Large intestine (tissue), 3 donors: ENCODE results near the gene PBX1. TPM values are rescaled to one million over a fixed set of nuclear protein-coding genes. Genes with fewer than 3 reads are reported as not detected.

Experiments used
- DNase-seq, 2 donors: peaks; one replicate each; pipeline versions ENCODE4 v3.0.0 to v3.0.0-alpha.2; 2013
- H3K27ac ChIP-seq: one replicate; pipeline ENCODE4 v1.5.1; 2013; ENCODE audit warnings: low read length
- H3K27me3 ChIP-seq: 2 replicates; pipeline ENCODE4 v1.6.1; 2013; ENCODE audit warnings: low read length; ENCODE audit not compliant: control insufficient read depth, insufficient read depth
- H3K36me3 ChIP-seq: 2 replicates; pipeline ENCODE4 v1.6.1; 2013; ENCODE audit warnings: low read length; ENCODE audit not compliant: control insufficient read depth, insufficient read depth
- H3K4me1 ChIP-seq: one replicate; pipeline ENCODE4 v1.6.1; 2013; ENCODE audit warnings: low read length; ENCODE audit not compliant: control insufficient read depth, insufficient read depth
- H3K4me3 ChIP-seq: one replicate; pipeline ENCODE4 v1.5.1; 2013; ENCODE audit warnings: low read length
- H3K9me3 ChIP-seq: one replicate; pipeline ENCODE4 v1.6.1; 2013; ENCODE audit warnings: mild to moderate bottlenecking, low read depth, low read length, moderate library complexity; ENCODE audit not compliant: control insufficient read depth
- WGBS: methylation state at CpG from one replicate; pipeline ENCODE4 v1.1.5; 2013; ENCODE audit warnings: low lambda C conversion rate; ENCODE audit not compliant: insufficient coverage; 5-methylcytosine and 5-hydroxymethylcytosine counted together
- polyA plus RNA-seq: library from polyadenylated mRNA; unstranded; fragments of 120-200 nt; gene quantifications from one replicate; pipeline ENCODE4 v1.2.1, GENCODE V29; 2013

PBX1 gene
- polyA plus RNA-seq, 1 donor, result 60.8 TPM

DNA sequence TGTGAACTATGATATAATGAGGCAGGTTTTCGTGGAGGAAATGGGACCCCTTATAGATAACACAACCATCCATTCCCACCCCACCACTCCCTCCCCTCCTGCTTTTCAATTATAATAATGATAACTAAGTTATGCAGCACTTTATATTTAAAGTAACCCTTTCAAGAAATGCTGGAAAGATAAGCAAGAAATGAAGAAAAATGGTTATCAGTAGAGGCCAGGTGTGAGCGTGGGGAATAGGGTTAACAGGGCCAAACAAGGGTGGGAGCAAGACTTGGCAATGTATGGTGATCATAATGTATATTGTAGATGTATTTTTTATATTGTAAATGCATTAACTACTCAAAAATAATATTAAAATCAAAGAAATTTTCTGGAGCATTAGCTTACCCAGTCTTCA is 133.4 kb downstream of the PBX1 start:
- H3K9me3 ChIP-seq, result no peaks in the 10 kb centered on the region
- no peaks in the 10 kb centered on the region for H3K27me3 ChIP-seq
- H3K4me1 ChIP-seq, result peaks cover 6% of the 10 kb centered on the region

DNA sequence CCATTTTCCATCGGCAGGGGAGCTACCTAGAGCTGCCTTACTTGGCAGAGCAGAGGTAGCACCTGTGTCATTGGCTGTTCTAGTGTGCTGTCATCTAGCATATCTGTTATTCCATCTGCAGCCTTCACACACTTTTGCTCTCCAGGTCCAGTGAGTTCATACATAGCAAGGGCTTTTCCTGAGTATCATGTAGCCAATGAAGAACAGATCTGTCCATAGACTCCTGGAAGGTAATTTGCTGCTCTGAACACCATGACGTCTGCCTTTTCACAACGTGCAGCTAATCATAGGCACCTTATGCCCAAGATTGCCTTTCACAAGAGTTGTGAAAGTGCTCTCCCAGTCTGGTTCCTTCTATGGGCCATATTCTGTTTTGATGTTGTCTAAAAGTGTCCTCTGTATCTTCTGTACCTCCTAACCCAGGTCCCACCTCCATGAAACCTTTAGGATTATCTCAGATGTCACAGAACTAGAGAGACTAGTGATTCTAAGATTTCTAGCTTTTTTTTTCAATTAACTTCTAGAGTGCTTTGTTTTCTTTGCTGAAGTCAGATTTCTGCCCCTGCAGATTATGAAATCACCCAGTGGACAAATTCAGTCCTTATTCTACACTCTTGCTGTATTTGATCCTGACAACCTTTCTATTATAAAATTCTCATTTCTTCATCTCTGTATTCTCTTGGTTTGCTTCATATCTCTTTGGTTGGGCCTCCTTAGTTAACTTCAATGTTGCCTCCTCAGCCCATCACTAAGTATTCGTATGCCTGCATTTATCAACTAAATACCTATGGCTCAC is 134.8 kb downstream of the PBX1 start:
- Histone ChIP-seq H3K4me3 (no peak overlapping the region), H3K4me1 (peaks cover 4% of the 10 kb centered on the region), H3K27me3 (no peaks in the 10 kb centered on the region), H3K36me3 (no peaks in the 10 kb centered on the region), H3K27ac (no peak overlapping the region), H3K9me3 (no peaks in the 10 kb centered on the region)
- DNase-seq, result no peak
- WGBS, result no CpG with 5 or more reads among the region's 4 CpGs

More for the DNA sequence above, 133.4 kb downstream of the PBX1 start:
- Histone ChIP-seq H3K36me3 (no peaks in the 10 kb centered on the region), H3K27ac (no peak overlapping the region), H3K4me3 (no peak overlapping the region)
- no peak for DNase-seq
- 83% methylated on average over 1 of the region's 2 CpGs for WGBS

GRCh38 chr1:164694505-164694904 is 135.5 kb downstream of the PBX1 start:
- H3K4me1 ChIP-seq, result peaks cover 4% of the 10 kb centered on the region
- DNase-seq, result no peak

DNA sequence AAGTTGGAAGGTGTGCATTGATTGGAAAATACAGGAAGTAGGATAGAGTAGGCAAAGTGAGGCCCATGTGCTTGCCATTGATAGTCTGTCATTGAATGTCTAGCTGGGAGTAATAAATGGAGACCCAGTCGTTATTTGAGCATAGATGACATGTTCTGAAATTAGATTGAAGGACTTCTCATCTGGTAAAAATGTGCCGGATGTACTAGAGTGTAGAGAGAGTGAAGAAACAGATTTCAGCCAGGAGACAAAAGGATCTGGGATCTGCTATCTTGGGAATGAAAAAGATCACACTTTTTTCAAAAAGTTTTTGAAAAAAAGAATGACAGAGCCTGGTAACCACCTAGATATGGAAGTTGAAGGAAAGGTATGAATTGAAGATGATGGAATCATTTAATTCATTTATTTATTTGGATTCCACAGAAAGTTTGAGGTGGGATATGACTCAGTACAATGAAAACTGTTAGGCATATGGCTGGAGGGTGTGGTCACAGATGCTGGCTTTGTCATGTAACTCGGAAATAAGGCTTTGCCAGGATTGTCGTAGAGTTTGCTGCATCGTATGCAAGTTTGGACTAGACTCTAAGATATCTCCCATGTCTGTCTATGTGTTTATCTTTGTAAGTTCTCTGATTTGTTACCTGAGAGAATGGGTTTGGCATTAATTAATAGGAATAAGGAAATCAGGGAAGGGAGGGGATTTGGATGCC is 137.1 kb downstream of the PBX1 start:
- H3K27ac ChIP-seq, result no peak overlapping the region

More at GRCh38 chr1:164694505-164694904, 135.5 kb downstream of the PBX1 start:
- WGBS, result no CpG with 5 or more reads among the region's 2 CpGs
- H3K36me3 ChIP-seq, result no peaks in the 10 kb centered on the region
- no peaks in the 10 kb centered on the region for H3K27me3 ChIP-seq
- H3K27ac ChIP-seq, result no peak overlapping the region
- no peak overlapping the region for H3K4me3 ChIP-seq
- no peaks in the 10 kb centered on the region for H3K9me3 ChIP-seq

DNA sequence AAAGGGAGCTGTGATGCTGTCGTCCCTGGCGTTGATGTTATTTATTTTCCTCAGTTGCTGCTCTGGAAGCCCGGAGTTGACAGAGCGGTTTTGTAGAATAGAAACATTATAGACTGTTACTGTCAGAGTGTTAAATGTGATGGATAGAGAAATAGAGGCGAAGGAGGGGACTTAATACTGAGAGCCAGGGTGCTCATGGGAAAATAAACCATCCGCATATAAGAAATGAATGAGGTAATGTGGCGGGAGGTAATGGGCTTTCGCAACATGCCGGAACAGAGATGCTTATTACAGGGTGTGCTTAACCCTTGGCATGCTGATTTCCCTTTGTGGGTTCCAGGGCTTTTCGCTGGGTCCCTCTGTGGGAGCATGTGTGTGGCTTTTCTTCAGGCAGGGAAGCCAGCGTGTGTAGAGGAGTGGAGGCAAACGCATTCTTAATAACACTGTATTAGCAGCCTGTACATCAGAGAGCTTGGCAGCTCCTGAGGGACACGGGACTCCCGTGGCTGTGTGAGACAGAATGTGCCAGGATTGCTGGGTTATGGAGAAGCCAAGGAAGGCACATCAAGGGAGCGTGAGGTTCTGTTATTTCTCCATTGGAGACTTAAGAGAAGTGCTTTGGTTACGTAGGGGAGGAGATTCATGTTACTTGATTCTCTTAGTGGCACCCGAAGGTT is 141.0 kb downstream of the PBX1 start:
- no peak overlapping the region for H3K27ac ChIP-seq
- H3K4me1 ChIP-seq, result peaks cover 14% of the 10 kb centered on the region
- no peak overlapping the region for H3K4me3 ChIP-seq
- H3K36me3 ChIP-seq, result peaks cover 2% of the 10 kb centered on the region
- no peaks in the 10 kb centered on the region for H3K27me3 ChIP-seq
- WGBS, result 91% methylated on average over 4 of the region's 17 CpGs
- no peaks in the 10 kb centered on the region for H3K9me3 ChIP-seq
- DNase-seq, result no peak

More for the DNA sequence above, 137.1 kb downstream of the PBX1 start:
- WGBS, result 100% methylated on average over 2 of the region's 5 CpGs
- Histone ChIP-seq H3K4me3 (no peak overlapping the region), H3K36me3 (peaks cover 2% of the 10 kb centered on the region), H3K9me3 (no peaks in the 10 kb centered on the region), H3K27me3 (no peaks in the 10 kb centered on the region), H3K4me1 (peaks cover 4% of the 10 kb centered on the region)
- DNase-seq, result no peak

GRCh38 chr1:164700683-164701082 is 141.7 kb downstream of the PBX1 start:
- Histone ChIP-seq H3K27me3 (no peaks in the 10 kb centered on the region), H3K36me3 (peaks cover 2% of the 10 kb centered on the region), H3K27ac (no peak overlapping the region), H3K9me3 (no peaks in the 10 kb centered on the region), H3K4me3 (no peak overlapping the region), H3K4me1 (peaks cover 15% of the 10 kb centered on the region)
- DNase-seq, result no peak
- no CpG with 5 or more reads among the region's 2 CpGs for WGBS

DNA sequence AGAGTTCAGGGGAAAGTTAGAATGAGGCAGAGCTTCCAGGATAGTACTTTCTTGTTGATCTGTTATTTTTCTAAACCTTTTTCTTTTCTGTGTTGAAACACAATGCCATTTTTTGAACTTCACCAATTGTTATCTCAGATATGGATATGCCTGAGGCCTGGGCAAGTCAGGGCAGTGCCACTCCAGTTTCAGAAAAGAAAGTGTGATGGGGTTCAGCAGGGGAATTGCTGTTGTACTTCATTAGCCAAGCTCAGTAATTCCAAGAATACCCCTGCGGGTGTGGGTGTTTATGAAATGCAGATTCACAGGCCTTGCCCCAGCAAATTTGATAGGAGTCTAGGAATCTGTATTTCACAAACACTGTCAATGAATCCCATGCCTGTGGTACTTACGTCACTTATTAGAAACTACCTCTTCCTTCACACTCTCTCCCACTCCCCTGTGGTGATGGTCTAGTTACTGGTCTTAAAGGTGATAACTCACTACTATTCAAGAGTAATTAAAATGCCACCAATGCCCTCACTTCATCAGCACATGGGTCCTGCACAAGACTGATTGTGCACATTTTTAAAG is 142.3 kb downstream of the PBX1 start:
- H3K27me3 ChIP-seq, result no peaks in the 10 kb centered on the region
- no CpG with 5 or more reads among the region's 2 CpGs for WGBS
- no peaks in the 10 kb centered on the region for H3K9me3 ChIP-seq
- H3K4me3 ChIP-seq, result no peak overlapping the region
- H3K27ac ChIP-seq, result no peak overlapping the region
- H3K4me1 ChIP-seq, result peaks cover 17% of the 10 kb centered on the region
- DNase-seq, result no peak
- H3K36me3 ChIP-seq, result peaks cover 2% of the 10 kb centered on the region

- Histone ChIP-seq H3K27ac (no peak overlapping the region), H3K36me3 (peaks cover 2% of the 10 kb centered on the region), H3K9me3 (no peaks in the 10 kb centered on the region), H3K4me1 (peaks cover 26% of the 10 kb centered on the region), H3K27me3 (no peaks in the 10 kb centered on the region), H3K4me3 (no peak overlapping the region)
- DNase-seq, result no peak
- WGBS, result no CpG with 5 or more reads among the region's 1 CpG
Observed at GRCh38 chr1:164702216-164702615, 143.2 kb downstream of the PBX1 start.

DNA sequence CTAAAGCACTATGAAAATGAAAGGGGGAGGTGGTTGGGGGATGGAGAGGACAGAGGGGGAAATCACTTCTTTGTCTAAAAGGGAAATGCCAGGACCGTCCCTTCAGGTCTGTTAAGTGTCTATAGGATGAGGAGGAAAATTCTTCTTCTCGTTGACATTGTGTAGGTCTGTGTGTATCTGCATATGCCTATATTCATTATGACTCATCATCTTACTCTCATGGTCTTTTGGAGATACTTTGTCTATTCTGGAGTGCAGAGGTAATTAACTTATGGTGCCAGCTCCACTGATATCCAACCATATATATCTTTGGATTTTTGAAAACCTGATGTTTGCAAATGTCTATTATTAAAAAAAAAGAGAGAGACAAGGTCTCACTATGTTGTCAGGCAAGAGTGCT is 143.7 kb downstream of the PBX1 start:
- Histone ChIP-seq H3K4me3 (no peak overlapping the region), H3K27ac (no peak overlapping the region), H3K36me3 (peaks cover 2% of the 10 kb centered on the region), H3K4me1 (peaks cover 30% of the 10 kb centered on the region), H3K27me3 (no peaks in the 10 kb centered on the region), H3K9me3 (no peaks in the 10 kb centered on the region)
- no CpG with 5 or more reads among the region's 2 CpGs for WGBS
- DNase-seq, result no peak

DNA sequence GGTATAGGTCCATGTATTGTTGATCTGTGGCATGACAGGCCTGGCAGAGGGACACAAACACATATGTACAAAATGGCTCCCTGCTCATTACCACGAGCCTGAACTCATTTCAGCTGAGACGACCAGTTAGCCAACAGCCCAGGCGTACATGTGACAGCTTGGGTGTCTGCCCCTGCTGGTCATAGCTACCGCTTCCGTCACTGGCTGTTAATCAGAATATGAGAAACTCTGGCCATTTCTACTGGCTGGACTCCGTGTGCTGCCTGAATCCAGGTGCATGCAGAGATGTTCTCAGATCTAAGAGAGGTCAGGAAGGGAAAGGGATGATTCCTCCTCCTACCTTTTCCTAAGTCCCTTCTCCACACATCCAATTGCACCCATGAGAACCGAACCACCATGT is 144.5 kb downstream of the PBX1 start:
- H3K4me1 ChIP-seq, result peaks cover 34% of the 10 kb centered on the region
- DNase-seq, result no peak
- WGBS, result no CpG with 5 or more reads among the region's 7 CpGs
- H3K27ac ChIP-seq, result peak overlapping the region; percentile 16
- H3K36me3 ChIP-seq, result peaks cover 2% of the 10 kb centered on the region
- no peaks in the 10 kb centered on the region for H3K9me3 ChIP-seq
- H3K4me3 ChIP-seq, result no peak overlapping the region
- no peaks in the 10 kb centered on the region for H3K27me3 ChIP-seq
